H1 (cell line): ENCODE results near the gene NEBL. TPM values are rescaled to one million over a fixed set of nuclear protein-coding genes. Genes with fewer than 3 reads are reported as not detected.

Source experiments
- CTCF ChIA-PET: fragments of 300-600 bp; sonication (Branson Sonifier 250); formaldehyde crosslinking; loops from one replicate; lab custom pipeline; 2021; ENCODE audit not compliant: partially characterized antibody; lab: Charles Lee
- POLR2A ChIA-PET: fragments of 300-600 bp; sonication (Branson Sonifier 250); formaldehyde crosslinking; loops from one replicate; lab custom pipeline; 2021; ENCODE audit warnings: inconsistent platforms; ENCODE audit not compliant: partially characterized antibody; lab: Charles Lee
- DNase-seq, 2 experiments: peaks; one replicate each; pipeline versions ENCODE4 v3.0.0 to v3.0.0-alpha.2; 2010 to 2022; ENCODE audit warnings: low spot score in 2 of 2, low read depth in 1 of 2, mixed read lengths in 1 of 2
- FAIRE-seq: peaks from 2 replicates; lab custom pipeline; 2011; peaks lifted over from hg19 to GRCh38; lab: Jason Lieb, UNC
- H2AFZ ChIP-seq: 2 replicates; pipeline ENCODE4 v1.8.1; 2012; ENCODE audit warnings: low read length, inconsistent platforms
- H2AK5ac ChIP-seq: 2 replicates; pipeline ENCODE4 v1.6.1; 2013; ENCODE audit warnings: low read depth, low read length
- H2BK120ac ChIP-seq: replicated peaks from 2 replicates; pipeline ENCODE3; 2013; ENCODE audit warnings: low read depth, low read length, inconsistent platforms
- H2BK12ac ChIP-seq: 2 replicates; pipeline ENCODE4 v1.6.1; 2013; ENCODE audit warnings: low read depth, low read length
- H2BK15ac ChIP-seq: 2 replicates; pipeline ENCODE4 v1.6.1; 2013; ENCODE audit warnings: low read length
- H2BK20ac ChIP-seq: 2 replicates; pipeline ENCODE4 v1.6.1; 2013; ENCODE audit warnings: low read length
- H2BK5ac ChIP-seq: 2 replicates; pipeline ENCODE4 v1.6.1; 2013; ENCODE audit warnings: low read depth, low read length
- H3K14ac ChIP-seq: 2 replicates; pipeline ENCODE4 v1.6.1; 2013; ENCODE audit warnings: inconsistent platforms; ENCODE audit not compliant: insufficient read length
- H3K18ac ChIP-seq: 2 replicates; pipeline ENCODE4 v1.6.1; 2013; ENCODE audit warnings: low read length; ENCODE audit errors: extremely low read depth
- H3K23ac ChIP-seq: 2 replicates; pipeline ENCODE4 v1.6.1; 2013; ENCODE audit warnings: inconsistent platforms; ENCODE audit not compliant: insufficient read length
- H3K23me2 ChIP-seq: 2 replicates; pipeline ENCODE4 v1.6.1; 2013; ENCODE audit warnings: low read depth, low read length
- H3K27ac ChIP-seq: 2 replicates; pipeline ENCODE4 v1.6.1; 2011; ENCODE audit warnings: low read depth, low read length, inconsistent platforms
- H3K27me3 ChIP-seq, 4 experiments: replicated peaks in 1 of 4; 1 replicate in 1 of 4; 2 replicates in 3 of 4; pipeline versions ENCODE4 v1.6.1 to v1.8.1; 2011 to 2013; ENCODE audit warnings: low read length in 3 of 4, mild to moderate bottlenecking in 3 of 4, inconsistent platforms in 2 of 4, mixed read lengths in 2 of 4, moderate library complexity in 1 of 4; ENCODE audit not compliant: control insufficient read depth in 3 of 4, insufficient read depth in 3 of 4; ENCODE audit errors: extremely low read depth in 1 of 4
- H3K36me3 ChIP-seq, 4 experiments: 2 replicates each; pipeline versions ENCODE4 v1.6.1 to v1.8.1; 2011 to 2013; ENCODE audit warnings: mild to moderate bottlenecking in 4 of 4, low read length in 3 of 4, moderate library complexity in 2 of 4, control low read depth in 1 of 4, inconsistent platforms in 1 of 4; ENCODE audit not compliant: insufficient read depth in 4 of 4, control insufficient read depth in 2 of 4
- H3K4ac ChIP-seq: replicated peaks from 2 replicates; pipeline ENCODE3; 2013; ENCODE audit warnings: low read length, low read depth, mixed read lengths, inconsistent platforms; ENCODE audit not compliant: insufficient read length
- H3K4me1 ChIP-seq, 4 experiments: replicated peaks in 1 of 4; 1 replicate in 1 of 4; 2 replicates in 3 of 4; pipeline versions ENCODE4 v1.6.1 to v1.8.1; 2011 to 2013; ENCODE audit warnings: low read length in 3 of 4, inconsistent platforms in 2 of 4, mixed read lengths in 1 of 4; ENCODE audit not compliant: insufficient read depth in 4 of 4, control insufficient read depth in 3 of 4
- H3K4me2 ChIP-seq, 2 experiments: 2 replicates each; pipeline versions ENCODE4 v1.6.1 to v1.8.1; 2011 to 2013; ENCODE audit warnings: low read depth in 2 of 2, low read length in 2 of 2, control low read depth in 1 of 2, inconsistent platforms in 1 of 2, mild to moderate bottlenecking in 1 of 2; ENCODE audit not compliant: insufficient read depth in 1 of 2
- H3K4me3 ChIP-seq, 4 experiments: fragments of 200-600, 300-600 bp in 1 of 4; sonication (generic), shearing (Covaris generic), sonication (Bioruptor Twin) in 1 of 4; 2 replicates each; pipeline versions ENCODE4 v1.5.1 to v1.8.1; 2011 to 2016; ENCODE audit warnings: low read length in 4 of 4, low read depth in 3 of 4, control low read depth in 2 of 4, inconsistent platforms in 2 of 4, mild to moderate bottlenecking in 2 of 4, mixed read lengths in 1 of 4, moderate library complexity in 1 of 4; ENCODE audit not compliant: insufficient read depth in 2 of 4; ENCODE audit errors: extremely low read depth in 1 of 4
- H3K56ac ChIP-seq: replicated peaks from 2 replicates; pipeline ENCODE3; 2013; ENCODE audit warnings: low read depth, mild to moderate bottlenecking, mixed read lengths, low read length, inconsistent platforms; ENCODE audit not compliant: insufficient read length
- H3K79me1 ChIP-seq: 2 replicates; pipeline ENCODE4 v1.6.1; 2013; ENCODE audit warnings: low read depth, low read length, control low read depth
- H3K79me2 ChIP-seq, 2 experiments: 2 replicates each; pipeline versions ENCODE4 v1.6.1 to v1.8.1; 2012 to 2013; ENCODE audit warnings: low read length in 2 of 2, mild to moderate bottlenecking in 2 of 2, inconsistent platforms in 1 of 2; ENCODE audit not compliant: insufficient read depth in 2 of 2, control insufficient read depth in 1 of 2
- H3K9ac ChIP-seq, 4 experiments: replicated peaks in 1 of 4; 1 replicate in 1 of 4; 2 replicates in 3 of 4; pipeline versions ENCODE4 v1.6.1 to v1.8.1; 2011 to 2013; ENCODE audit warnings: low read depth in 3 of 4, low read length in 3 of 4, control low read depth in 2 of 4, mild to moderate bottlenecking in 2 of 4, moderate library complexity in 2 of 4, inconsistent platforms in 1 of 4; ENCODE audit errors: extremely low read depth in 1 of 4
- H3K9me3 ChIP-seq, 2 experiments: 2 replicates each; pipeline versions ENCODE4 v1.6.1 to v1.8.1; 2012 to 2013; ENCODE audit warnings: mild to moderate bottlenecking in 2 of 2, moderate library complexity in 2 of 2, control low read depth in 1 of 2, inconsistent platforms in 1 of 2, low read depth in 1 of 2, low read length in 1 of 2, mixed read lengths in 1 of 2; ENCODE audit not compliant: insufficient read depth in 2 of 2
- H4K20me1 ChIP-seq, 2 experiments: replicated peaks in 1 of 2; 2 replicates each; pipeline versions ENCODE3 to v1.8.1; 2011 to 2013; ENCODE audit warnings: inconsistent platforms in 2 of 2, low read length in 2 of 2, mild to moderate bottlenecking in 1 of 2; ENCODE audit not compliant: insufficient read depth in 2 of 2, control insufficient read depth in 1 of 2
- H4K5ac ChIP-seq: 2 replicates; pipeline ENCODE4 v1.6.1; 2013; ENCODE audit warnings: low read length, low read depth, mixed read lengths, inconsistent platforms; ENCODE audit not compliant: insufficient read length
- H4K8ac ChIP-seq: 2 replicates; pipeline ENCODE4 v1.8.0; 2013; ENCODE audit warnings: mild to moderate bottlenecking, moderate library complexity, low read length, inconsistent platforms; ENCODE audit not compliant: insufficient read depth; ENCODE audit errors: extremely low read depth
- H4K91ac ChIP-seq: replicated peaks from 2 replicates; pipeline ENCODE3; 2013; ENCODE audit warnings: low read length, mixed read lengths, inconsistent platforms; ENCODE audit not compliant: insufficient read length
- RXRA ChIP-seq: IDR thresholded peaks from 2 replicates; pipeline ENCODE4 v1.6.1; 2011; ENCODE audit warnings: low read depth, mild to moderate bottlenecking, low read length, moderate library complexity; ENCODE audit not compliant: insufficient read depth
- WGBS, 2 experiments: shearing (Covaris generic) in 1 of 2; methylation state at CpG; one replicate each; pipeline versions ENCODE4 v1.1.6 to v1.1.7; 2013 to 2015; ENCODE audit warnings: low lambda C conversion rate in 2 of 2, mixed read lengths in 2 of 2, inconsistent platforms in 1 of 2, low coverage in 1 of 2, missing lambda C conversion rate in 1 of 2; ENCODE audit not compliant: insufficient replicate concordance in 2 of 2, insufficient coverage in 1 of 2, insufficient read length in 1 of 2; ENCODE audit errors: extremely low coverage in 1 of 2, missing lambda C conversion rate in 1 of 2; 5-methylcytosine and 5-hydroxymethylcytosine counted together
- polyA plus RNA-seq, 7 experiments: library from polyadenylated mRNA; depleted of rRNA in 3 of 7; stranded (reverse) in 5 of 7; unstranded in 2 of 7; fragments of >200 nt in 5 of 7; fragments of 200-250 nt in 2 of 7; gene quantifications; 1 replicate in 5 of 7; 2 replicates in 1 of 7; 4 replicates in 1 of 7; pipeline versions ENCODE4 v1.2.1 to v1.2.3, GENCODE V29; 2011 to 2013; ENCODE audit warnings: missing spikeins in 2 of 7, mixed read lengths in 2 of 7
- total RNA-seq: library from RNA; stranded (reverse); fragmentation: NEBNext Ultra II Directional; extraction: Animal tissue kit (Norgen Biotek cat#: 25700); gene quantifications from 2 replicates; pipeline ENCODE4 v1.2.1, GENCODE V29; 2021

The NEBL gene
- total and polyA plus RNA-seq, 2 of the 8 experiments (the other 6 are each of a cell fraction or from before 2014, with no cell fraction given), result 7.5 to 10.5 TPM

- no peak overlapping the region for H3K18ac ChIP-seq
- 0 out of 4 replicates have a peak, but pooled peaks cover 0 to 2% of the 10 kb centered on the region in 2 experiments for H3K9me3 ChIP-seq
- no peaks in the 10 kb centered on the region for H3K4me1 ChIP-seq
- no peak overlapping the region for H3K9ac ChIP-seq
- H3K14ac ChIP-seq, result no peak overlapping the region
- TF ChIP-seq RXRA, result no peak
- H4K8ac ChIP-seq, result no peak overlapping the region
- H3K36me3 ChIP-seq, result peaks cover 0 to 3% (median 0%) of the 10 kb centered on the region in 4 experiments; a peak in 3 of 8 replicates
- H4K5ac ChIP-seq, result no peak overlapping the region
- 94% methylated on average over 2 of the region's 2 CpGs; no CpG with 5 or more reads in 1 of the 2 experiments for WGBS, 2 experiments
- H3K79me1 ChIP-seq, result no peaks in the 10 kb centered on the region
- no peak overlapping the region for H4K91ac ChIP-seq
- H2AK5ac ChIP-seq, result no peak overlapping the region
- no peak overlapping the region for H2BK12ac ChIP-seq
- no peak for DNase-seq
- H3K4me2 ChIP-seq, result no peak overlapping the region
- H3K56ac ChIP-seq, result no peak overlapping the region
- no peak overlapping the region for H2BK120ac ChIP-seq
- no peak overlapping the region for H3K27ac ChIP-seq
- H3K4ac ChIP-seq, result no peak overlapping the region
- FAIRE-seq, result no peak
- H2BK15ac ChIP-seq, result no peak overlapping the region
- H2BK5ac ChIP-seq, result no peak overlapping the region
- H2BK20ac ChIP-seq, result no peak overlapping the region
- no peaks in the 10 kb centered on the region for H3K27me3 ChIP-seq
- no peak overlapping the region for H2AFZ ChIP-seq
- CTCF ChIA-PET, result interaction anchor here (1.1 to 1.5 kb wide), 2 partner anchors 168 to 415 kb away, joined by 3 read pairs; no protein-coding TSS in a partner anchor
- H3K4me3 ChIP-seq, result no peak overlapping the region
- no peak overlapping the region for H3K23ac ChIP-seq
- POLR2A ChIA-PET, result no interaction called here
- no peaks in the 10 kb centered on the region for H4K20me1 ChIP-seq
- no peaks in the 10 kb centered on the region; the same call in 1 of the 2 replicates for H3K23me2 ChIP-seq
- H3K79me2 ChIP-seq, result no peaks in the 10 kb centered on the region
Measured at GRCh38 chr10:20853276-20853675, 43.8 kb downstream of the NEBL start.
